ENCODE measurements around the gene ZNF267. TPM values are rescaled to one million over a fixed set of nuclear protein-coding genes. Genes with fewer than 3 reads are reported as not detected.
"Not testable (repeated sequence)": the region's sequence is repeated elsewhere in the genome, so short reads cannot be mapped to it uniquely, and the experiment has no call there.

ZNF267 gene
- total RNA-seq (2014; rRNA removed) (4.5 and 10.2 TPM in 2 replicates), Bru-seq, nascent RNA (percentile 80 among the genes with signal in this experiment), BruChase-seq, experiment 1, labeled RNA remaining after a 6-hour chase (percentile 49 among the genes with signal in this experiment), BruChase-seq, experiment 2, labeled RNA remaining after a 2-hour chase (percentile 62 among the genes with signal in this experiment)
- long read RNA-seq, transcript ZNF267-201 (4 exons, 3,317 nt) = major isoform, 13 of 13 reads
- long read RNA-seq, partial matches to known transcripts = 0 of 13 reads
- long read RNA-seq, other reads (novel, unspliced or antisense) = 0 of 13 reads

- Histone ChIP-seq H3K36me3 (ENCODE audit: low read depth, low read length) (peaks cover 11% of the 10 kb centered on the region), H2AFZ (ENCODE audit: low read length) (peak within 1 kb of the TSS; percentile 75), H3K4me1 (ENCODE audit: insufficient read depth, low read length) (peaks cover 35% of the 10 kb centered on the region), H3K4me3 (ENCODE audit: low read length) (peak within 1 kb of the TSS; percentile 100), H3F3A (ENCODE audit: low read length, unreplicated experiment) (no peaks in the 10 kb centered on the region), H4K20me1 (ENCODE audit: low read length) (peaks cover 13% of the 10 kb centered on the region; the same call in 1 of the 2 replicates), H3K4me2 (ENCODE audit: low read length) (peak within 1 kb of the TSS; percentile 96), H3K79me2 (ENCODE audit: low read length) (peaks cover 47% of the 10 kb centered on the region), H3K27ac (ENCODE audit: low read length) (peak within 1 kb of the TSS; percentile 67), H3K9ac (ENCODE audit: low read length) (peak within 1 kb of the TSS; percentile 98), H3K9me2 (replicated peaks; ENCODE audit: low read length) (no peaks in the 10 kb centered on the region), H3K27me3 (ENCODE audit: low read length) (no peaks in the 10 kb centered on the region), H3K9me3 (ENCODE audit: low read length) (no peaks in the 10 kb centered on the region)
- TF ChIP-seq EZH2 (IDR thresholded peaks at IDR 0.05; ENCODE audit: low read length, unreplicated experiment) (no peak), EZH2phosphoT487 (IDR thresholded peaks at IDR 0.05; ENCODE audit: borderline replicate concordance, low read length) (no peak)
- TF ChIP-seq, protein P1, sequence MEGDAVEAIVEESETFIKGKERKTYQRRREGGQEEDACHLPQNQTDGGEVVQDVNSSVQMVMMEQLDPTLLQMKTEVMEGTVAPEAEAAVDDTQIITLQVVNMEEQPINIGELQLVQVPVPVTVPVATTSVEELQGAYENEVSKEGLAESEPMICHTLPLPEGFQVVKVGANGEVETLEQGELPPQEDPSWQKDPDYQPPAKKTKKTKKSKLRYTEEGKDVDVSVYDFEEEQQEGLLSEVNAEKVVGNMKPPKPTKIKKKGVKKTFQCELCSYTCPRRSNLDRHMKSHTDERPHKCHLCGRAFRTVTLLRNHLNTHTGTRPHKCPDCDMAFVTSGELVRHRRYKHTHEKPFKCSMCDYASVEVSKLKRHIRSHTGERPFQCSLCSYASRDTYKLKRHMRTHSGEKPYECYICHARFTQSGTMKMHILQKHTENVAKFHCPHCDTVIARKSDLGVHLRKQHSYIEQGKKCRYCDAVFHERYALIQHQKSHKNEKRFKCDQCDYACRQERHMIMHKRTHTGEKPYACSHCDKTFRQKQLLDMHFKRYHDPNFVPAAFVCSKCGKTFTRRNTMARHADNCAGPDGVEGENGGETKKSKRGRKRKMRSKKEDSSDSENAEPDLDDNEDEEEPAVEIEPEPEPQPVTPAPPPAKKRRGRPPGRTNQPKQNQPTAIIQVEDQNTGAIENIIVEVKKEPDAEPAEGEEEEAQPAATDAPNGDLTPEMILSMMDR (conservative IDR thresholded peaks at IDR 0.05; ENCODE audit: low read depth, low read length) = no peak
- CTCF ChIA-PET = interaction anchor here (0.7 to 0.9 kb wide), 2 partner anchors 92 to 732 kb away, joined by 3 to 5 read pairs; no protein-coding TSS in a partner anchor
- intact Hi-C loops (cut with micrococcal nuclease) = no loop called here
- no TSS peak for BruUV-seq (replicated peaks)
- POLR2A ChIA-PET (ENCODE audit: unreplicated experiment) = interaction anchor here (0.6 kb wide), 1 partner anchor 172 kb away, joined by 6 read pairs; no protein-coding TSS in a partner anchor
- DNase-seq = peak; percentile 86
- ATAC-seq = peak; percentile 64
Observed at GRCh38 chr16:31873556-31874365, at the start of gene ZNF267. Gene ZNF267 (plus strand): TSS chr16:31873807. CDS start chr16:31873967, 160 bp downstream.

- Histone ChIP-seq H3K36me3 (ENCODE audit: low read depth, low read length) (no peaks in the 10 kb centered on the region), H3F3A (ENCODE audit: low read length, unreplicated experiment) (no peaks in the 10 kb centered on the region), H3K79me2 (ENCODE audit: low read length) (no peaks in the 10 kb centered on the region), H3K27me3 (ENCODE audit: low read length) (no peaks in the 10 kb centered on the region), H3K9me3 (ENCODE audit: low read length) (no peaks in the 10 kb centered on the region; the same call in 1 of the 2 replicates), H2AFZ (ENCODE audit: low read length) (no peak overlapping the region), H3K27ac (ENCODE audit: low read length) (no peak overlapping the region), H3K4me3 (ENCODE audit: low read length) (no peak overlapping the region), H3K4me2 (ENCODE audit: low read length) (no peak overlapping the region), H3K9me2 (replicated peaks; ENCODE audit: low read length) (no peaks in the 10 kb centered on the region), H4K20me1 (ENCODE audit: low read length) (no peaks in the 10 kb centered on the region), H3K9ac (ENCODE audit: low read length) (no peak overlapping the region), H3K4me1 (ENCODE audit: insufficient read depth, low read length) (no peaks in the 10 kb centered on the region)
- intact Hi-C loops (cut with micrococcal nuclease) = loop anchor here (10.0 kb wide), 1 partner anchor 58 kb away; no protein-coding TSS in a partner anchor
- TF ChIP-seq EZH2phosphoT487 (IDR thresholded peaks at IDR 0.05; ENCODE audit: borderline replicate concordance, low read length) (no peak), EZH2 (IDR thresholded peaks at IDR 0.05; ENCODE audit: low read length, unreplicated experiment) (no peak)
- TF ChIP-seq, protein P1 (conservative IDR thresholded peaks at IDR 0.05; ENCODE audit: low read depth, low read length) = no peak
- no TSS peak for BruUV-seq (replicated peaks)
- no peak for ATAC-seq
- no peak for DNase-seq
- ChIA-PET CTCF (no interaction called here), POLR2A (ENCODE audit: unreplicated experiment) (no interaction called here)
Observed at GRCh38 chr16:31833047-31833446, 40.6 kb upstream of the ZNF267 start.

- ATAC-seq; H3K9me3 ChIP-seq (ENCODE audit: low read length); DNase-seq; H3K9ac ChIP-seq (ENCODE audit: low read length); H3K79me2 ChIP-seq (ENCODE audit: low read length); CTCF ChIA-PET; H3K9me2 ChIP-seq (replicated peaks; ENCODE audit: low read length); H3K4me2 ChIP-seq (ENCODE audit: low read length); H3K36me3 ChIP-seq (ENCODE audit: low read depth, low read length); POLR2A ChIA-PET (ENCODE audit: unreplicated experiment); BruUV-seq (replicated peaks); H2AFZ ChIP-seq (ENCODE audit: low read length); H4K20me1 ChIP-seq (ENCODE audit: low read length); H3F3A ChIP-seq (ENCODE audit: low read length, unreplicated experiment); H3K4me1 ChIP-seq (ENCODE audit: insufficient read depth, low read length); H3K27me3 ChIP-seq (ENCODE audit: low read length); H3K4me3 ChIP-seq (ENCODE audit: low read length); H3K27ac ChIP-seq (ENCODE audit: low read length): not testable (repeated sequence)
- intact Hi-C loops (cut with micrococcal nuclease) = loop anchor here (10.0 kb wide), 1 partner anchor 62 kb away; no protein-coding TSS in a partner anchor
Observed at GRCh38 chr16:31836396-31836795, 37.2 kb upstream of the ZNF267 start.

Measured in PC-3 (cell line).